ENCODE measurements around the gene SASH1. TPM values are rescaled to one million over a fixed set of nuclear protein-coding genes. Genes with fewer than 3 reads are reported as not detected.

SASH1 gene
- total RNA-seq, 4 donors from 2014 or later: 55.3 to 118 (median 79.6) TPM

GRCh38 chr6:148317051-148317450, 25.6 kb upstream of the SASH1 start:
- Histone ChIP-seq H3K9me3 (no peaks in the 10 kb centered on the region), H3K27ac (no peak overlapping the region), H3K27me3 (no peaks in the 10 kb centered on the region), H3K4me1 (peaks cover 0 to 29% (median 4%) of the 10 kb centered on the region in 3 donors), H3K4me3 (no peak overlapping the region), H3K36me3 (no peaks in the 10 kb centered on the region)
- DNase-seq: no peak
- TF ChIP-seq POLR2A (IDR thresholded peaks at IDR 0.05) (no peak), CTCF (IDR thresholded peaks at IDR 0.05) (no peak)
- 86 to 100% methylated on average over 1 of the region's 1 CpG for WGBS, 2 donors
- intact Hi-C loops (cut with DNase I): no loop called here

GRCh38 chr6:148317739-148318138, 24.9 kb upstream of the SASH1 start:
- no peaks in the 10 kb centered on the region for H3K9me3 ChIP-seq
- no peak for DNase-seq
- peaks cover 0 to 22% (median 4%) of the 10 kb centered on the region in 3 donors for H3K4me1 ChIP-seq
- intact Hi-C loops (cut with DNase I): no loop called here
- WGBS, 2 donors: 58 to 61% methylated on average over 2 of the region's 2 CpGs
- no peaks in the 10 kb centered on the region for H3K27me3 ChIP-seq
- H3K27ac ChIP-seq: no peak overlapping the region
- H3K4me3 ChIP-seq: no peak overlapping the region
- H3K36me3 ChIP-seq: no peaks in the 10 kb centered on the region
- TF ChIP-seq CTCF (IDR thresholded peaks at IDR 0.05): no peak

GRCh38 chr6:148322704-148323103, 19.9 kb upstream of the SASH1 start:
- Histone ChIP-seq H3K27ac (peak overlapping the region in 2 of 4 donors; percentile 57 to 65), H3K27me3 (no peaks in the 10 kb centered on the region), H3K4me1 (peaks cover 0 to 24% (median 0%) of the 10 kb centered on the region in 3 donors), H3K36me3 (no peaks in the 10 kb centered on the region), H3K9me3 (no peaks in the 10 kb centered on the region), H3K4me3 (no peak overlapping the region)
- intact Hi-C loops (cut with DNase I): no loop called here
- WGBS, 2 donors: 86 to 98% methylated on average over 3 of the region's 3 CpGs
- TF ChIP-seq CTCF (IDR thresholded peaks at IDR 0.05) (no peak), POLR2A (IDR thresholded peaks at IDR 0.05) (no peak)
- DNase-seq: no peak

- Histone ChIP-seq H3K4me1 (peaks cover 0 to 29% (median 1%) of the 10 kb centered on the region in 3 donors), H3K36me3 (no peaks in the 10 kb centered on the region), H3K27ac (peak overlapping the region in 3 of 4 donors; percentile 57 to 65 (median 60)), H3K27me3 (no peaks in the 10 kb centered on the region), H3K4me3 (no peak overlapping the region), H3K9me3 (no peaks in the 10 kb centered on the region)
- TF ChIP-seq POLR2A (IDR thresholded peaks at IDR 0.05) (no peak), CTCF (IDR thresholded peaks at IDR 0.05) (no peak)
- DNase-seq: no peak
- WGBS, 2 donors: 32 to 52% methylated on average over 2 of the region's 2 CpGs
- intact Hi-C loops (cut with DNase I): no loop called here
These were observed 19.3 kb upstream of the SASH1 start for GRCh38 chr6:148323344-148323743.

GRCh38 chr6:148324297-148324985, 18.2 kb upstream of the SASH1 start:
- no peak for TF ChIP-seq CTCF (IDR thresholded peaks at IDR 0.05)
- no peak for TF ChIP-seq POLR2A (IDR thresholded peaks at IDR 0.05)
- DNase-seq: no peak
- Histone ChIP-seq H3K4me3 (no peak overlapping the region), H3K4me1 (peaks cover 9 to 40% (median 11%) of the 10 kb centered on the region in 3 donors), H3K36me3 (no peaks in the 10 kb centered on the region), H3K27me3 (no peaks in the 10 kb centered on the region), H3K27ac (peak overlapping the region in 3 of 4 donors; percentile 24 to 65 (median 60)), H3K9me3 (no peaks in the 10 kb centered on the region)
- intact Hi-C loops (cut with DNase I): no loop called here
- 39 to 59% methylated on average over 4 of the region's 4 CpGs for WGBS, 2 donors

Data from esophagus squamous epithelium (tissue), 5 donors.